Adrenal gland (tissue), 12 donors: Measurements from ENCODE around the gene MAST4. TPM values are rescaled to one million over a fixed set of nuclear protein-coding genes. Genes with fewer than 3 reads are reported as not detected.

ENCODE experiments used
- DNase-seq, 7 donors: peaks; one replicate each; pipeline ENCODE4 v3.0.0-alpha.2; 2019 to 2020
- H3K27ac ChIP-seq, 5 donors: fragments of 200-600 bp; sonication (generic) in 4 of 5; 1 replicate in 3 of 5; 2 replicates in 2 of 5; pipeline versions ENCODE4 v1.5.1 to v1.8.0; 2016 to 2020; ENCODE audit warnings: mild to moderate bottlenecking in 1 of 5
- H3K27me3 ChIP-seq: fragments of 200-600 bp; 2 replicates; pipeline ENCODE4 v1.8.0; 2021
- H3K36me3 ChIP-seq, 2 donors: fragments of 200-600 bp; replicated peaks in 1 of 2; 1 replicate in 1 of 2; 2 replicates in 1 of 2; pipeline versions ENCODE4 v1.5.1 to v1.8.0; 2018 to 2022
- H3K4me1 ChIP-seq, 2 donors: fragments of 200-600 bp; replicated peaks in 1 of 2; 1 replicate in 1 of 2; 2 replicates in 1 of 2; pipeline versions ENCODE4 v1.5.1 to v1.8.0; 2018 to 2021
- H3K4me3 ChIP-seq, 4 donors: fragments of 200-600 bp; sonication (generic) in 3 of 4; one replicate each; pipeline ENCODE4 v1.5.1; 2016 to 2018
- H3K9me3 ChIP-seq, 3 donors: fragments of 200-600 bp; sonication (generic) in 1 of 3; replicated peaks in 1 of 3; 1 replicate in 2 of 3; 2 replicates in 1 of 3; pipeline versions ENCODE4 v1.5.1 to v1.8.0; 2016 to 2021
- CTCF ChIP-seq, 6 experiments: fragments of 450-650 bp in 4 of 6; fragments of 200-600 bp in 2 of 6; sonication (generic) in 1 of 6; IDR thresholded peaks; 1 replicate in 5 of 6; 2 replicates in 1 of 6; pipeline versions ENCODE4 v1.5.1 to v1.8.0; 2016 to 2021; ENCODE audit warnings: antibody characterized with exemption in 6 of 6, mild to moderate bottlenecking in 2 of 6, moderate library complexity in 1 of 6
- POLR2A ChIP-seq, 2 donors: fragments of 450-650 bp; IDR thresholded peaks; one replicate each; pipeline ENCODE4 v1.6.1; 2017; ENCODE audit warnings: antibody characterized with exemption in 2 of 2, mild to moderate bottlenecking in 2 of 2, moderate library complexity in 1 of 2
- WGBS, 4 donors: extraction: QIAGEN DNeasy Blood & Tissue Kit in 2 of 4; methylation state at CpG; one replicate each; pipeline versions ENCODE4 v1.1.5 to v1.1.7; 2013 to 2017; 5-methylcytosine and 5-hydroxymethylcytosine counted together
- intact Hi-C, 2 donors: fragments of 100-400 bp; cut with DNase I; formaldehyde crosslinking; loops; one replicate each; pipeline versions ENCODE4 v1.14.1 to v1.15.0; 2022 to 2023
- polyA plus RNA-seq, 3 donors: library from polyadenylated mRNA; stranded (reverse); fragments of 200-250 nt in 2 of 3; fragments of 350-450 nt in 1 of 3; fragmentation: Illumina TruSeq in 1 of 3; extraction: RNeasy Lipid Tissue Mini Kit (QIAGEN cat#74804) in 1 of 3; gene quantifications; one replicate each; pipeline ENCODE4 v1.2.3, GENCODE V29; 2013 to 2014
- total RNA-seq, 9 donors: library from RNA; depleted of rRNA in 4 of 9; stranded (reverse); fragments of >200 nt in 4 of 9; fragments of 120-200 nt in 1 of 9; fragmentation: NEBNext Ultra II Directional in 1 of 9; extraction: Animal tissue kit (Norgen Biotek cat#: 25700) in 1 of 9; gene quantifications; one replicate each; pipeline versions ENCODE4 v1.1.0 to v1.2.4, GENCODE V29; 2013 to 2023
- donor health status: healthy with polysubstance abuse.
- donor health status: Bipolar disorder and iron deficiency.
- donor health status: DM: yes; HTN: yes; CAD: no.
- donor health status: DM: no; HTN: no; CAD: no.
- donor health status: DM: no; HTN: no; CAD: no.
- donor health status: DM: yes; HTN: yes; CAD: no.

Gene MAST4
- total and polyA plus RNA-seq, 12 donors: 12.3 to 95.0 (median 42.8) TPM

GRCh38 chr5:66645039-66645438 is 48.8 kb downstream of the MAST4 start:
- TF ChIP-seq CTCF (IDR thresholded peaks at IDR 0.05) (no peak), POLR2A (IDR thresholded peaks at IDR 0.05) (no peak)
- intact Hi-C loops: no loop called here
- Histone ChIP-seq H3K27me3 (no peaks in the 10 kb centered on the region), H3K4me3 (no peak overlapping the region), H3K4me1 (peaks cover 20 to 23% of the 10 kb centered on the region in 2 donors), H3K36me3 (no peaks in the 10 kb centered on the region), H3K9me3 (peaks cover 0 to 7% (median 0%) of the 10 kb centered on the region in 3 donors), H3K27ac (no peak overlapping the region)
- DNase-seq: no peak
- 81 to 91% (median 87%) methylated on average over 3 of the region's 3 CpGs for WGBS, 4 donors

GRCh38 chr5:66646570-66646969 is 50.4 kb downstream of the MAST4 start:
- H3K9me3 ChIP-seq: peaks cover 0 to 7% (median 0%) of the 10 kb centered on the region in 3 donors
- no peak for TF ChIP-seq CTCF (IDR thresholded peaks at IDR 0.05)
- TF ChIP-seq POLR2A (IDR thresholded peaks at IDR 0.05): no peak
- WGBS, 4 donors: 37 to 63% (median 55%) methylated on average over 2 of the region's 2 CpGs
- H3K4me1 ChIP-seq: peaks cover 20 to 23% of the 10 kb centered on the region in 2 donors
- no peaks in the 10 kb centered on the region for H3K27me3 ChIP-seq
- peak in 2 of 7 donors; percentile 54 to 58 for DNase-seq
- intact Hi-C loops: no loop called here
- H3K27ac ChIP-seq: peak overlapping the region; percentile 17 to 78 (median 68)
- no peaks in the 10 kb centered on the region for H3K36me3 ChIP-seq
- H3K4me3 ChIP-seq: peak overlapping the region in 1 of 4 donors; percentile 12

GRCh38 chr5:66647146-66647856 is 51.1 kb downstream of the MAST4 start:
- H3K27ac ChIP-seq: peak overlapping the region; percentile 17 to 78 (median 68)
- DNase-seq: peak in 3 of 7 donors; percentile 41 to 59 (median 59)
- intact Hi-C loops: no loop called here
- no peaks in the 10 kb centered on the region for H3K27me3 ChIP-seq
- 40 to 52% (median 45%) methylated on average over 3 of the region's 3 CpGs for WGBS, 4 donors
- no peaks in the 10 kb centered on the region for H3K36me3 ChIP-seq
- H3K4me1 ChIP-seq: peaks cover 20 to 23% of the 10 kb centered on the region in 2 donors
- H3K9me3 ChIP-seq: peaks cover 0 to 1% (median 0%) of the 10 kb centered on the region in 3 donors
- peak overlapping the region in 1 of 4 donors; percentile 12 for H3K4me3 ChIP-seq
- TF ChIP-seq CTCF (IDR thresholded peaks at IDR 0.05) (no peak), POLR2A (IDR thresholded peaks at IDR 0.05) (no peak)

- peak overlapping the region; percentile 34 to 78 (median 67) for H3K27ac ChIP-seq
- 59 to 66% (median 60%) methylated on average over 3 of the region's 3 CpGs for WGBS, 4 donors
- no peak overlapping the region for H3K4me3 ChIP-seq
- TF ChIP-seq POLR2A (IDR thresholded peaks at IDR 0.05) (no peak), CTCF (IDR thresholded peaks at IDR 0.05) (no peak)
- H3K9me3 ChIP-seq: no peaks in the 10 kb centered on the region
- intact Hi-C loops: no loop called here
- H3K27me3 ChIP-seq: no peaks in the 10 kb centered on the region
- peaks cover 3 to 12% of the 10 kb centered on the region in 2 donors for H3K4me1 ChIP-seq
- no peaks in the 10 kb centered on the region for H3K36me3 ChIP-seq
- DNase-seq: no peak
Observed at GRCh38 chr5:66652818-66653217, 56.6 kb downstream of the MAST4 start.
